Measurements from ENCODE around the gene HOXD9. TPM values are rescaled to one million over a fixed set of nuclear protein-coding genes. Genes with fewer than 3 reads are reported as not detected.

The HOXD9 gene
- total RNA-seq, 1 experiment from 2014 or later = not detected

GRCh38 chr2:176164611-176165369, 42.3 kb downstream of the HOXD9 start:
- no TSS peak for BruUV-seq (replicated peaks)
- H2AFZ ChIP-seq = no peak overlapping the region
- H3K79me2 ChIP-seq (ENCODE audit: low read depth) = no peaks in the 10 kb centered on the region
- no peaks in the 10 kb centered on the region for H3K9me3 ChIP-seq (ENCODE audit: insufficient read depth, low read depth)
- H3F3A ChIP-seq (ENCODE audit: insufficient read depth, low read depth) = no peaks in the 10 kb centered on the region
- H3K27ac ChIP-seq = no peak overlapping the region
- no peaks in the 10 kb centered on the region for H3K9me2 ChIP-seq (ENCODE audit: insufficient read depth)
- CTCF ChIA-PET = no interaction called here
- H3K4me2 ChIP-seq = no peak overlapping the region
- no peaks in the 10 kb centered on the region for H3K36me3 ChIP-seq (ENCODE audit: low read depth)
- intact Hi-C loops (cut with micrococcal nuclease; ENCODE audit: unreplicated experiment) = no loop called here
- H3K27me3 ChIP-seq (ENCODE audit: insufficient read depth, low read depth) = peaks cover 76% of the 10 kb centered on the region
- TF ChIP-seq EZH2 (IDR thresholded peaks at IDR 0.05; ENCODE audit: low read depth) (no peak), CTCF (conservative IDR thresholded peaks at IDR 0.05) (no peak)
- POLR2A ChIA-PET (ENCODE audit: unreplicated experiment) = no interaction called here
- no peak for DNase-seq
- no peak overlapping the region for H3K4me3 ChIP-seq
- H3K4me1 ChIP-seq (replicated peaks; ENCODE audit: insufficient read depth) = no peaks in the 10 kb centered on the region
- no peaks in the 10 kb centered on the region for H4K20me1 ChIP-seq (ENCODE audit: insufficient read depth)

- no peak overlapping the region for H3K4me3 ChIP-seq
- H3K79me2 ChIP-seq (ENCODE audit: low read depth) = no peaks in the 10 kb centered on the region
- ChIA-PET CTCF (interaction anchor here (0.5 kb wide), 1 partner anchor 268 kb away, joined by 5 read pairs; no protein-coding TSS in a partner anchor), POLR2A (ENCODE audit: unreplicated experiment) (no interaction called here)
- H3K9me2 ChIP-seq (ENCODE audit: insufficient read depth) = no peaks in the 10 kb centered on the region
- intact Hi-C loops (cut with micrococcal nuclease; ENCODE audit: unreplicated experiment) = no loop called here
- no peak overlapping the region for H3K4me2 ChIP-seq
- DNase-seq = no peak
- no peak overlapping the region for H2AFZ ChIP-seq
- no peaks in the 10 kb centered on the region for H3K36me3 ChIP-seq (ENCODE audit: low read depth)
- H3K27ac ChIP-seq = no peak overlapping the region
- no TSS peak for BruUV-seq (replicated peaks)
- no peaks in the 10 kb centered on the region for H3F3A ChIP-seq (ENCODE audit: insufficient read depth, low read depth)
- H3K9me3 ChIP-seq (ENCODE audit: insufficient read depth, low read depth) = no peaks in the 10 kb centered on the region
- no peak for TF ChIP-seq EZH2 (IDR thresholded peaks at IDR 0.05; ENCODE audit: low read depth)
- H3K27me3 ChIP-seq (ENCODE audit: insufficient read depth, low read depth) = peaks cover 69% of the 10 kb centered on the region
- H4K20me1 ChIP-seq (ENCODE audit: insufficient read depth) = no peaks in the 10 kb centered on the region
- H3K4me1 ChIP-seq (replicated peaks; ENCODE audit: insufficient read depth) = no peaks in the 10 kb centered on the region
These were observed 43.0 kb downstream of the HOXD9 start for GRCh38 chr2:176165370-176166050.

- Histone ChIP-seq H3K36me3 (ENCODE audit: low read depth) (no peaks in the 10 kb centered on the region), H3K9me3 (ENCODE audit: insufficient read depth, low read depth) (no peaks in the 10 kb centered on the region), H3K4me2 (no peak overlapping the region), H3F3A (ENCODE audit: insufficient read depth, low read depth) (no peaks in the 10 kb centered on the region), H3K79me2 (ENCODE audit: low read depth) (no peaks in the 10 kb centered on the region), H3K27me3 (ENCODE audit: insufficient read depth, low read depth) (peaks cover 61% of the 10 kb centered on the region), H3K27ac (no peak overlapping the region), H3K4me3 (no peak overlapping the region), H2AFZ (no peak overlapping the region), H3K9me2 (ENCODE audit: insufficient read depth) (no peaks in the 10 kb centered on the region), H4K20me1 (ENCODE audit: insufficient read depth) (no peaks in the 10 kb centered on the region), H3K4me1 (replicated peaks; ENCODE audit: insufficient read depth) (no peaks in the 10 kb centered on the region)
- DNase-seq = no peak
- CTCF ChIA-PET = interaction anchor here (0.5 kb wide), 1 partner anchor 267 kb away, joined by 5 read pairs; no protein-coding TSS in a partner anchor
- TF ChIP-seq EZH2 (IDR thresholded peaks at IDR 0.05; ENCODE audit: low read depth) (no peak), CTCF (conservative IDR thresholded peaks at IDR 0.05) (no peak)
- no TSS peak for BruUV-seq (replicated peaks)
- POLR2A ChIA-PET (ENCODE audit: unreplicated experiment) = no interaction called here
- intact Hi-C loops (cut with micrococcal nuclease; ENCODE audit: unreplicated experiment) = no loop called here
These were observed 43.8 kb downstream of the HOXD9 start for GRCh38 chr2:176166272-176166671.

All from PC-9 (cell line).